Activated naive CD4-positive, alpha-beta T cell treated with anti-CD3 and anti-CD28 coated beads for 36 hours (primary cell): Measurements from ENCODE around the gene CRACDL. TPM values are rescaled to one million over a fixed set of nuclear protein-coding genes. Genes with fewer than 3 reads are reported as not detected.

ENCODE experiments used
- CTCF ChIA-PET: fragments of 350-600 bp; sonication (Branson Sonifier 250); formaldehyde crosslinking; loops from one replicate; lab custom pipeline; 2021; ENCODE audit warnings: antibody characterized with exemption; lab: Charles Lee
- DNase-seq: peaks from one replicate; pipeline ENCODE4 v3.0.0-alpha.2; 2020
- H3K27ac Mint-ChIP-seq: one replicate; pipeline ENCODE4 v1.8.0; 2021; ENCODE audit warnings: mild to moderate bottlenecking, mixed read lengths
- H3K27me3 Mint-ChIP-seq: one replicate; pipeline ENCODE4 v1.8.0; 2021; ENCODE audit warnings: low read depth, mixed read lengths
- H3K36me3 Mint-ChIP-seq: one replicate; pipeline ENCODE4 v1.8.0; 2021; ENCODE audit warnings: low read depth, mixed read lengths
- H3K4me1 Mint-ChIP-seq: one replicate; pipeline ENCODE4 v1.8.0; 2021; ENCODE audit warnings: low read depth, mixed read lengths
- H3K4me3 Mint-ChIP-seq: one replicate; pipeline ENCODE4 v1.8.0; 2021; ENCODE audit warnings: mild to moderate bottlenecking, moderate library complexity, mixed read lengths
- H3K9me3 Mint-ChIP-seq: one replicate; pipeline ENCODE4 v1.8.0; 2021; ENCODE audit warnings: mixed read lengths
- intact Hi-C: fragments of 100-400 bp; cut with micrococcal nuclease; formaldehyde crosslinking; loops from one replicate; pipeline ENCODE4 v1.15.1; 2023
- total RNA-seq, 2 experiments: library from RNA; stranded (reverse); gene quantifications; one replicate each; pipeline ENCODE4 v1.2.3, GENCODE V29; 2021

Gene CRACDL
- under 1 TPM; 0.14 to 0.35 TPM for total RNA-seq

GRCh38 chr2:98935777-98936352, at the start of gene CRACDL:
Gene CRACDL (minus strand): TSS chr2:98936225. CDS start chr2:98846800, 89,425 bp downstream.
- Mint-ChIP-seq H3K27me3 (peaks cover 41% of the 10 kb centered on the region), H3K27ac (no peak within 1 kb of the TSS), H3K4me1 (peaks cover 8% of the 10 kb centered on the region), H3K36me3 (no peaks in the 10 kb centered on the region), H3K4me3 (peak within 1 kb of the TSS; percentile 69), H3K9me3 (no peaks in the 10 kb centered on the region)
- intact Hi-C loops = loop anchor here (1.0 to 5.0 kb wide), 2 partner anchors 130 to 556 kb away; partner anchors contain the start of gene REV1
- CTCF ChIA-PET = interaction anchor here (1.6 kb wide), 1 partner anchor 130 kb away, joined by 7 read pairs; no protein-coding TSS in a partner anchor
- no peak for DNase-seq

GRCh38 chr2:98975611-98976010, 39.6 kb upstream of the CRACDL start:
- Mint-ChIP-seq H3K27ac (no peak overlapping the region), H3K9me3 (peaks cover 30% of the 10 kb centered on the region), H3K27me3 (peaks cover 5% of the 10 kb centered on the region), H3K4me3 (no peak overlapping the region), H3K4me1 (no peaks in the 10 kb centered on the region), H3K36me3 (peaks cover 8% of the 10 kb centered on the region)
- CTCF ChIA-PET = no interaction called here
- intact Hi-C loops = no loop called here
- DNase-seq = no peak

GRCh38 chr2:98972582-98973167, 36.6 kb upstream of the CRACDL start:
- CTCF ChIA-PET = interaction anchor here (0.6 kb wide), 1 partner anchor 1630 kb away, joined by 3 read pairs; no protein-coding TSS in a partner anchor
- peaks cover 11% of the 10 kb centered on the region for H3K27me3 Mint-ChIP-seq
- H3K4me1 Mint-ChIP-seq = no peaks in the 10 kb centered on the region
- no peak overlapping the region for H3K27ac Mint-ChIP-seq
- intact Hi-C loops = no loop called here
- H3K36me3 Mint-ChIP-seq = peaks cover 5% of the 10 kb centered on the region
- H3K9me3 Mint-ChIP-seq = peaks cover 39% of the 10 kb centered on the region
- no peak for DNase-seq
- no peak overlapping the region for H3K4me3 Mint-ChIP-seq

GRCh38 chr2:98959810-98960507, 23.9 kb upstream of the CRACDL start:
- intact Hi-C loops = no loop called here
- H3K4me1 Mint-ChIP-seq = no peaks in the 10 kb centered on the region
- H3K27ac Mint-ChIP-seq = no peak overlapping the region
- H3K27me3 Mint-ChIP-seq = no peaks in the 10 kb centered on the region
- DNase-seq = no peak
- H3K36me3 Mint-ChIP-seq = no peaks in the 10 kb centered on the region
- CTCF ChIA-PET = interaction anchor here (0.6 kb wide), 1 partner anchor 18 kb away, joined by 3 read pairs; no protein-coding TSS in a partner anchor
- peaks cover 20% of the 10 kb centered on the region for H3K9me3 Mint-ChIP-seq
- no peak overlapping the region for H3K4me3 Mint-ChIP-seq

- DNase-seq = no peak
- CTCF ChIA-PET = no interaction called here
- no peaks in the 10 kb centered on the region for H3K9me3 Mint-ChIP-seq
- intact Hi-C loops = no loop called here
- H3K27me3 Mint-ChIP-seq = peaks cover 10% of the 10 kb centered on the region
- H3K36me3 Mint-ChIP-seq = no peaks in the 10 kb centered on the region
- H3K27ac Mint-ChIP-seq = no peak overlapping the region
- no peak overlapping the region for H3K4me3 Mint-ChIP-seq
- H3K4me1 Mint-ChIP-seq = no peaks in the 10 kb centered on the region
These were observed 16.9 kb upstream of the CRACDL start for GRCh38 chr2:98952966-98953365.

GRCh38 chr2:98948956-98949739, 13.1 kb upstream of the CRACDL start:
- Mint-ChIP-seq H3K27me3 (peaks cover 10% of the 10 kb centered on the region), H3K27ac (no peak overlapping the region), H3K9me3 (no peaks in the 10 kb centered on the region), H3K36me3 (no peaks in the 10 kb centered on the region), H3K4me3 (no peak overlapping the region), H3K4me1 (no peaks in the 10 kb centered on the region)
- no peak for DNase-seq
- CTCF ChIA-PET = interaction anchor here (0.6 kb wide), 1 partner anchor 178 kb away, joined by 3 read pairs; no protein-coding TSS in a partner anchor
- intact Hi-C loops = no loop called here

GRCh38 chr2:98947554-98947953, 11.5 kb upstream of the CRACDL start:
- no peak overlapping the region for H3K27ac Mint-ChIP-seq
- intact Hi-C loops = no loop called here
- CTCF ChIA-PET = no interaction called here
- H3K36me3 Mint-ChIP-seq = no peaks in the 10 kb centered on the region
- no peak overlapping the region for H3K4me3 Mint-ChIP-seq
- no peaks in the 10 kb centered on the region for H3K9me3 Mint-ChIP-seq
- no peak for DNase-seq
- no peaks in the 10 kb centered on the region for H3K4me1 Mint-ChIP-seq
- peaks cover 10% of the 10 kb centered on the region for H3K27me3 Mint-ChIP-seq

- intact Hi-C loops = no loop called here
- no peak for DNase-seq
- H3K4me3 Mint-ChIP-seq = no peak overlapping the region
- CTCF ChIA-PET = no interaction called here
- peaks cover 10% of the 10 kb centered on the region for H3K27me3 Mint-ChIP-seq
- H3K9me3 Mint-ChIP-seq = no peaks in the 10 kb centered on the region
- H3K4me1 Mint-ChIP-seq = no peaks in the 10 kb centered on the region
- no peak overlapping the region for H3K27ac Mint-ChIP-seq
- no peaks in the 10 kb centered on the region for H3K36me3 Mint-ChIP-seq
These were observed 10.8 kb upstream of the CRACDL start for GRCh38 chr2:98946855-98947254.

- H3K27me3 Mint-ChIP-seq = peaks cover 7% of the 10 kb centered on the region
- DNase-seq = no peak
- no peaks in the 10 kb centered on the region for H3K9me3 Mint-ChIP-seq
- H3K4me3 Mint-ChIP-seq = no peak overlapping the region
- intact Hi-C loops = no loop called here
- no peaks in the 10 kb centered on the region for H3K36me3 Mint-ChIP-seq
- CTCF ChIA-PET = no interaction called here
- H3K27ac Mint-ChIP-seq = no peak overlapping the region
- H3K4me1 Mint-ChIP-seq = no peaks in the 10 kb centered on the region
These were observed 8.8 kb upstream of the CRACDL start for GRCh38 chr2:98944775-98945174.

GRCh38 chr2:98940102-98940501, 4.1 kb upstream of the CRACDL start:
- intact Hi-C loops = no loop called here
- peaks cover 26% of the 10 kb centered on the region for H3K27me3 Mint-ChIP-seq
- CTCF ChIA-PET = interaction anchor here (0.5 kb wide), 1 partner anchor 163 kb away, joined by 3 read pairs; no protein-coding TSS in a partner anchor
- H3K4me1 Mint-ChIP-seq = peaks cover 8% of the 10 kb centered on the region
- H3K9me3 Mint-ChIP-seq = no peaks in the 10 kb centered on the region
- no peak for DNase-seq
- H3K36me3 Mint-ChIP-seq = no peaks in the 10 kb centered on the region
- no peak overlapping the region for H3K27ac Mint-ChIP-seq
- H3K4me3 Mint-ChIP-seq = no peak overlapping the region

GRCh38 chr2:98937906-98938305, 1.9 kb upstream of the CRACDL start:
- no peak overlapping the region for H3K4me3 Mint-ChIP-seq
- peaks cover 8% of the 10 kb centered on the region for H3K4me1 Mint-ChIP-seq
- no peak for DNase-seq
- H3K27ac Mint-ChIP-seq = no peak overlapping the region
- no peaks in the 10 kb centered on the region for H3K36me3 Mint-ChIP-seq
- no peaks in the 10 kb centered on the region for H3K9me3 Mint-ChIP-seq
- CTCF ChIA-PET = no interaction called here
- intact Hi-C loops = loop anchor here (5.0 kb wide), 1 partner anchor 554 kb away; the partner anchor contains the start of gene REV1
- H3K27me3 Mint-ChIP-seq = peaks cover 41% of the 10 kb centered on the region
